Mesenchymal stem cell (in vitro differentiated cells and primary cell): ENCODE data around the gene CZIB.
A peak's percentile ranks its signal among the peaks of the same experiment; 100 is the strongest.

Experiments
- DNase-seq: peaks from one replicate; pipeline ENCODE4 v3.0.0-alpha.2; 2013
- H2AFZ ChIP-seq: one replicate; pipeline ENCODE4 v1.6.1; 2013; ENCODE audit warnings: low read depth, mild to moderate bottlenecking, control low read depth, inconsistent platforms, low read length, moderate library complexity
- H2AK5ac ChIP-seq: 2 replicates; pipeline ENCODE4 v1.6.1; 2013; ENCODE audit warnings: low read length, moderate library complexity, mild to moderate bottlenecking, inconsistent platforms; ENCODE audit not compliant: severe bottlenecking
- H2BK120ac ChIP-seq: one replicate; pipeline ENCODE4 v1.6.1; 2013; ENCODE audit warnings: low read depth, mild to moderate bottlenecking, inconsistent platforms, low read length, moderate library complexity
- H2BK12ac ChIP-seq, 2 experiments: one replicate each; pipeline ENCODE4 v1.6.1; 2013; ENCODE audit warnings: inconsistent platforms in 2 of 2, low read length in 2 of 2, mild to moderate bottlenecking in 2 of 2, moderate library complexity in 2 of 2, control low read depth in 1 of 2
- H2BK15ac ChIP-seq: one replicate; pipeline ENCODE4 v1.6.1; 2013; ENCODE audit warnings: mild to moderate bottlenecking, low read depth, inconsistent platforms; ENCODE audit not compliant: poor library complexity, severe bottlenecking
- H2BK5ac ChIP-seq: 2 replicates; pipeline ENCODE4 v1.6.1; 2013; ENCODE audit warnings: low read depth, mild to moderate bottlenecking, low read length, control low read depth, inconsistent platforms; ENCODE audit not compliant: poor library complexity, severe bottlenecking
- H3K14ac ChIP-seq, 2 experiments: one replicate each; pipeline ENCODE4 v1.6.1; 2013; ENCODE audit warnings: inconsistent platforms in 2 of 2, low read length in 2 of 2, control low read depth in 1 of 2, mild to moderate bottlenecking in 1 of 2, moderate library complexity in 1 of 2
- H3K18ac ChIP-seq, 2 experiments: one replicate each; pipeline ENCODE4 v1.6.1; 2013; ENCODE audit warnings: inconsistent platforms in 2 of 2, low read length in 2 of 2, control low read depth in 1 of 2, low read depth in 1 of 2, mild to moderate bottlenecking in 1 of 2
- H3K23ac ChIP-seq, 2 experiments: one replicate each; pipeline ENCODE4 v1.6.1; 2013; ENCODE audit warnings: inconsistent platforms in 2 of 2, low read length in 2 of 2, mild to moderate bottlenecking in 2 of 2, moderate library complexity in 2 of 2, control low read depth in 1 of 2
- H3K27ac ChIP-seq: 2 replicates; pipeline ENCODE4 v1.5.1; 2013; ENCODE audit warnings: mild to moderate bottlenecking, moderate library complexity, low read length, control low read depth, inconsistent platforms; ENCODE audit not compliant: poor library complexity, severe bottlenecking
- H3K27me3 ChIP-seq, 2 experiments: 2 replicates each; pipeline versions ENCODE4 v1.6.1 to v1.7.0; 2013; ENCODE audit warnings: low read length in 2 of 2, mild to moderate bottlenecking in 2 of 2, moderate library complexity in 2 of 2, control low read depth in 1 of 2, inconsistent platforms in 1 of 2; ENCODE audit not compliant: control insufficient read depth in 1 of 2, insufficient read depth in 1 of 2
- H3K36me3 ChIP-seq, 2 experiments: 2 replicates each; pipeline versions ENCODE4 v1.6.1 to v1.7.0; 2013; ENCODE audit warnings: low read length in 2 of 2, control low read depth in 1 of 2, inconsistent platforms in 1 of 2, low read depth in 1 of 2, mild to moderate bottlenecking in 1 of 2; ENCODE audit not compliant: insufficient read depth in 2 of 2, control insufficient read depth in 1 of 2
- H3K4ac ChIP-seq, 2 experiments: one replicate each; pipeline ENCODE4 v1.6.1; 2013; ENCODE audit warnings: inconsistent platforms in 2 of 2, low read length in 2 of 2, mild to moderate bottlenecking in 2 of 2, moderate library complexity in 2 of 2, control low read depth in 1 of 2, low read depth in 1 of 2
- H3K4me1 ChIP-seq: 2 replicates; pipeline ENCODE4 v1.6.1; 2013; ENCODE audit warnings: low read depth, low read length, control low read depth; ENCODE audit not compliant: control insufficient read depth, insufficient read depth
- H3K4me2 ChIP-seq: 2 replicates; pipeline ENCODE4 v1.6.1; 2013; ENCODE audit warnings: low read length, mild to moderate bottlenecking, inconsistent platforms; ENCODE audit not compliant: poor library complexity, severe bottlenecking
- H3K4me3 ChIP-seq, 2 experiments: 2 replicates each; pipeline versions ENCODE4 v1.5.1 to v1.7.0; 2013; ENCODE audit warnings: low read length in 2 of 2, mild to moderate bottlenecking in 2 of 2, control low read depth in 1 of 2, low read depth in 1 of 2; ENCODE audit not compliant: insufficient read depth in 1 of 2
- H3K79me1 ChIP-seq: replicated peaks from 2 replicates; pipeline ENCODE4 v1.6.1; 2013; ENCODE audit warnings: mild to moderate bottlenecking, control low read depth, low read length, inconsistent platforms; ENCODE audit not compliant: poor library complexity, severe bottlenecking
- H3K9ac ChIP-seq: 2 replicates; pipeline ENCODE4 v1.7.0; 2013; ENCODE audit warnings: mild to moderate bottlenecking, low read length, moderate library complexity
- H3K9me3 ChIP-seq: 2 replicates; pipeline ENCODE4 v1.7.0; 2013; ENCODE audit warnings: mild to moderate bottlenecking, low read length; ENCODE audit not compliant: control insufficient read depth
- H4K8ac ChIP-seq: one replicate; pipeline ENCODE4 v1.6.1; 2013; ENCODE audit warnings: inconsistent platforms, mild to moderate bottlenecking, low read length, moderate library complexity
- H4K91ac ChIP-seq: one replicate; pipeline ENCODE4 v1.6.1; 2013; ENCODE audit warnings: mild to moderate bottlenecking, low read length, inconsistent platforms
- WGBS: methylation state at CpG from one replicate; pipeline ENCODE4 v1.1.7; 2013; ENCODE audit warnings: mixed read lengths; 5-methylcytosine and 5-hydroxymethylcytosine counted together

Gene CZIB

DNA sequence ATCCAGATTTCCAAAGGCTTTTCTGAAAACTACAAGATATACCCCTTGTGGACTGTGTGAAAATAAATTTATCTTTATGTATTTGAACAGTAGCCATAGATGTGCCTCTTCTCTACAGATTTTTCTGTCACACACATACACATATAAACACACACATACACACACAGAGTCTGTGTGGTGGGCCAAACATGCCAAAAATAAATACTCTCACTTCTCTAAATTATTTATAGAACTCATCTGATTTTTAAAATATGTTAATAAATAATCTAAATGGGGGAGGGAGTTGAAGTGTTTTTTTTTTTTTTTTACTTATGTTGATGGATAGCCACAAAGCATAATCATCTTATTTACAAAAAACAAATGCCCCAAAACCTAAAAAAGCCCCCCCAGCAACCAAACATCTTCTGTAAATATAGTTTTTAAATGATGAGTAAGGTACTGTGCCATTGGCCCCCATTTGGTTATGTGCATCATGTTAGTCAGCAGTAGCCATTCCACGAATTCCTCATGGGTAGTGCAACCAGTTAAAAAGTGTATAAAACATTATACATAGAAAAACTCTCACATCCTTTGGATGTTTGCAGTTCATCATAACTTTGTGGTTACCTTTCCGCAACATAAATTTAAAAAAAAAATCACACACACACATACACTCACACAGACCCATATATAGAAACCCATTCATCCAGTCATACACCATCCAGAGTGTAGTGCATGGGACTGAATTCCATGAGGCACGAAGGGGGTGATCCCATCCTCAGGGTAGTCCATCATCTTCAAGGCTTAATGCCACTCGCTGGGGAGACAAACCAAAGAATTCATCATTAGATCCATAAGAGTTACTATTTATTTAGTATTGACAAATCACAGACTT lies 26.1 kb upstream of the CZIB start:
- no peak overlapping the region for H3K4me3 ChIP-seq
- WGBS, result 75% methylated on average over 3 of the region's 4 CpGs
- H3K4me1 ChIP-seq, result peaks cover 5% of the 10 kb centered on the region
- H3K79me1 ChIP-seq, result no peaks in the 10 kb centered on the region
- H3K9ac ChIP-seq, result no peak overlapping the region
- no peaks in the 10 kb centered on the region for H3K27me3 ChIP-seq
- H3K4ac ChIP-seq, result no peak overlapping the region
- H2BK120ac ChIP-seq, result no peak overlapping the region
- no peak overlapping the region for H2AFZ ChIP-seq
- no peak overlapping the region for H4K8ac ChIP-seq
- H2AK5ac ChIP-seq, result no peak overlapping the region
- H3K18ac ChIP-seq, result no peak overlapping the region
- H3K4me2 ChIP-seq, result no peak overlapping the region
- H3K23ac ChIP-seq, result no peak overlapping the region
- peak overlapping the region; percentile 65 for H3K27ac ChIP-seq
- peaks cover 3 to 36% of the 10 kb centered on the region in 2 experiments for H3K36me3 ChIP-seq
- no peak overlapping the region for H4K91ac ChIP-seq
- H3K9me3 ChIP-seq, result no peaks in the 10 kb centered on the region
- no peak overlapping the region for H2BK15ac ChIP-seq
- no peak overlapping the region for H2BK12ac ChIP-seq
- DNase-seq, result peak; percentile 20
- H3K14ac ChIP-seq, result no peak overlapping the region
- no peak overlapping the region for H2BK5ac ChIP-seq

DNA sequence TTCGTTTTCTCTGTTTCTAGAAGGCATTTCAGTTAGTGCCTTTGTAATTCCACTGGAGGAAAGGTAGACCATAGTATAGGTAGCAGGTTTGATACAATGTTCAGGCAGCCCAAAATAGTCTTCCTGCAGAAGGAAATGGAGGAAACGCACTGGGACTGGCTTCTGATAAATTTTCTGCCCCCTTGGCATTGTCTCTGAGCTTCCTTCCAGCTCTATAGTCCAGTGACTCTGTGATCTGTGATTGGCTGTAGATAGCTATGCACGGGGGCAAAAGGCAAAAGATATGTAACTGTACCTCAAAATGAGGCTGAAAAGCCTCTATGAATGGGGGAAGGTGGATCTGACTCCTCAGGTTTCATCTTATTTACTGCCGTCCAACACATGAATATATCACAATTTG lies 23.7 kb upstream of the CZIB start:
- peak overlapping the region; percentile 69 for H2AK5ac ChIP-seq
- H3K23ac ChIP-seq, result no peak overlapping the region
- H2BK12ac ChIP-seq, result no peak overlapping the region
- no peaks in the 10 kb centered on the region for H3K79me1 ChIP-seq
- no peak overlapping the region for H4K91ac ChIP-seq
- no peak overlapping the region for H3K9ac ChIP-seq
- H4K8ac ChIP-seq, result no peak overlapping the region
- no peak overlapping the region for H3K4ac ChIP-seq
- no peak overlapping the region for H2BK5ac ChIP-seq
- no peak overlapping the region for H3K14ac ChIP-seq
- H2BK120ac ChIP-seq, result no peak overlapping the region
- no peak overlapping the region for H3K4me3 ChIP-seq
- H2BK15ac ChIP-seq, result no peak overlapping the region
- peaks cover 4% of the 10 kb centered on the region for H3K4me1 ChIP-seq
- H3K4me2 ChIP-seq, result no peak overlapping the region
- H3K36me3 ChIP-seq, result peaks cover under 1 to 14% of the 10 kb centered on the region in 2 experiments
- WGBS, result 91% methylated on average over 3 of the region's 4 CpGs
- no peak overlapping the region for H3K18ac ChIP-seq
- DNase-seq, result no peak
- H3K9me3 ChIP-seq, result no peaks in the 10 kb centered on the region
- H3K27ac ChIP-seq, result no peak overlapping the region
- H3K27me3 ChIP-seq, result no peaks in the 10 kb centered on the region
- H2AFZ ChIP-seq, result no peak overlapping the region

DNA sequence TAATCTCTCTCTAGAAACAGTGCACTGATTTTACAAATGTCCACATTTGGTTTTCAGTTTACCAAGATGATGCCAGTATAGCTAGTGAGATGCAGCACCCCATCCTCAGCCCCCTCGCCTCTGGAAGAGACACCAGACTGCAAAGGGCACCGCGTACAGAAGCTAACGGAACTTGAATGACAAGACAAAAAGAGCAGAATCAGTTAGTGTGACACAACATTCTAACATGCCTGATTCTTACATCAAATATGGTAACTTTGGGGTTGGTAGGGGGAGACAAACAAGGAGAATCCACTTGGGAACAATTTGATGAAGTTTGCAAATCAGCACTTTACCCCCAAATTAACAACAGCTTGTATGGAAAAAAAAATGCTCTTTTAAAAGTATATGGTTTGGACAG lies 21.9 kb upstream of the CZIB start:
- Histone ChIP-seq H2AK5ac (no peak overlapping the region), H3K27ac (no peak overlapping the region), H3K9me3 (no peaks in the 10 kb centered on the region), H3K4me2 (no peak overlapping the region), H2AFZ (no peak overlapping the region), H3K4ac (no peak overlapping the region), H2BK120ac (no peak overlapping the region), H4K8ac (no peak overlapping the region), H2BK15ac (no peak overlapping the region), H3K36me3 (peaks cover 0 to 7% of the 10 kb centered on the region in 2 experiments), H3K23ac (no peak overlapping the region), H3K79me1 (peaks cover 4% of the 10 kb centered on the region), H3K4me3 (no peak overlapping the region), H3K9ac (no peak overlapping the region), H3K27me3 (no peaks in the 10 kb centered on the region), H2BK5ac (no peak overlapping the region), H3K14ac (no peak overlapping the region), H3K18ac (no peak overlapping the region), H4K91ac (no peak overlapping the region), H3K4me1 (peaks cover 9% of the 10 kb centered on the region), H2BK12ac (no peak overlapping the region)
- no peak for DNase-seq
- WGBS, result 100% methylated on average over 2 of the region's 4 CpGs

DNA sequence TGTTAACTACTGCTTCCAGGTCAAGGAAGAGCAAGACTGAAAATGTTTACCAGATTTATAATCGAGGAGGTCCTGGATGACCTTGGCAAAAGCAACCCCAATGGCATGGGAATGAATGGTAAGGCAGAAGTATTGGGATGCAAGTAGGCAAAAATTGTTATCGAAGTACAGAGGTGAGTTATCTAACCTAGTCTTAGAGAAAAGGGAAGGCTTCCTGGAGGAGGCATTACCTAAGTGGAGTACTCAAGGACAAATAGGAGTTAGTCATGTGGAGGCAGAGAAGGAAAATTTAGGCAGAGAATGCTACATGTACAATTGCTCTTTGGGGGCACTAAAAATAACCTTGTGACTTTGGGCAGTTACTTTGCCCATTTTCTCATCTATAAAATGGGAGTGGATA lies 21.4 kb upstream of the CZIB start:
- H3K4me2 ChIP-seq, result no peak overlapping the region
- no peak overlapping the region for H3K9ac ChIP-seq
- H3K4me3 ChIP-seq, result no peak overlapping the region
- H3K4ac ChIP-seq, result no peak overlapping the region
- peaks cover 12% of the 10 kb centered on the region for H3K4me1 ChIP-seq
- no peak overlapping the region for H3K14ac ChIP-seq
- no peak overlapping the region for H2BK12ac ChIP-seq
- H2BK5ac ChIP-seq, result no peak overlapping the region
- no peak overlapping the region for H2BK120ac ChIP-seq
- H3K27me3 ChIP-seq, result no peaks in the 10 kb centered on the region
- 93% methylated on average over 2 of the region's 2 CpGs for WGBS
- no peaks in the 10 kb centered on the region for H3K9me3 ChIP-seq
- no peak overlapping the region for H4K91ac ChIP-seq
- peaks cover 4% of the 10 kb centered on the region for H3K79me1 ChIP-seq
- H3K18ac ChIP-seq, result no peak overlapping the region
- no peak overlapping the region for H4K8ac ChIP-seq
- H2AK5ac ChIP-seq, result no peak overlapping the region
- no peak overlapping the region for H2AFZ ChIP-seq
- no peak overlapping the region for H3K23ac ChIP-seq
- H2BK15ac ChIP-seq, result no peak overlapping the region
- no peak for DNase-seq
- H3K27ac ChIP-seq, result no peak overlapping the region
- H3K36me3 ChIP-seq, result peaks cover 0 to 7% of the 10 kb centered on the region in 2 experiments
